Lower leg skin (tissue), 3 donors: ENCODE results near the gene ALG9.

Experiments
- CTCF ChIP-seq, 3 donors: fragments of 450-650 bp; IDR thresholded peaks; one replicate each; pipeline ENCODE4 v1.5.1; 2016; ENCODE audit warnings: antibody characterized with exemption in 3 of 3, mild to moderate bottlenecking in 3 of 3, moderate library complexity in 2 of 3
- POLR2A ChIP-seq, 2 donors: fragments of 450-650 bp; IDR thresholded peaks; one replicate each; pipeline ENCODE4 v1.6.1; 2016 to 2017; ENCODE audit warnings: antibody characterized with exemption in 2 of 2, mild to moderate bottlenecking in 1 of 2, moderate library complexity in 1 of 2

GRCh38 chr11:111808063-111808588, 63.3 kb downstream of the ALG9 start:
- TF ChIP-seq CTCF (IDR thresholded peaks at IDR 0.05) (no peak), POLR2A (IDR thresholded peaks at IDR 0.05) (no peak)
